ENCODE measurements around the gene SLC37A1.

Gene SLC37A1

GRCh38 chr21:42533306-42533962, 19.8 kb downstream of the SLC37A1 start:
- TF ChIP-seq POLR2AphosphoS5 (IDR thresholded peaks at IDR 0.05; ENCODE audit: low read depth, low read length), result no peak
- no peak for TF ChIP-seq REST (IDR thresholded peaks at IDR 0.05; ENCODE audit: insufficient read depth in 1 of 2, low read depth in 2 of 2, low read length in 2 of 2)
- TF ChIP-seq SIN3A (IDR thresholded peaks at IDR 0.05; ENCODE audit: borderline replicate concordance, insufficient read depth, low read length), result no peak
- no peak for TF ChIP-seq TAF1 (IDR thresholded peaks at IDR 0.05; ENCODE audit: borderline replicate concordance, insufficient read depth, low read length)
- no peak for TF ChIP-seq FOXP2 (optimal IDR thresholded peaks at IDR 0.05; ENCODE audit: borderline replicate concordance, extremely low read depth, extremely low read length, insufficient read depth)

- no peak for TF ChIP-seq SIN3A (IDR thresholded peaks at IDR 0.05; ENCODE audit: borderline replicate concordance, insufficient read depth, low read length)
- TF ChIP-seq FOXP2 (optimal IDR thresholded peaks at IDR 0.05; ENCODE audit: borderline replicate concordance, extremely low read depth, extremely low read length, insufficient read depth), result no peak
- TF ChIP-seq TAF1 (IDR thresholded peaks at IDR 0.05; ENCODE audit: borderline replicate concordance, insufficient read depth, low read length), result no peak
- no peak for TF ChIP-seq POLR2AphosphoS5 (IDR thresholded peaks at IDR 0.05; ENCODE audit: low read depth, low read length)
- TF ChIP-seq REST (IDR thresholded peaks at IDR 0.05; ENCODE audit: insufficient read depth in 1 of 2, low read depth in 2 of 2, low read length in 2 of 2), result no peak
Observed at GRCh38 chr21:42533963-42534355, 20.3 kb downstream of the SLC37A1 start.

- TF ChIP-seq SIN3A (IDR thresholded peaks at IDR 0.05; ENCODE audit: borderline replicate concordance, insufficient read depth, low read length) (no peak), TAF1 (IDR thresholded peaks at IDR 0.05; ENCODE audit: borderline replicate concordance, insufficient read depth, low read length) (no peak), FOXP2 (optimal IDR thresholded peaks at IDR 0.05; ENCODE audit: borderline replicate concordance, extremely low read depth, extremely low read length, insufficient read depth) (no peak), POLR2AphosphoS5 (IDR thresholded peaks at IDR 0.05; ENCODE audit: low read depth, low read length) (no peak), REST (IDR thresholded peaks at IDR 0.05; ENCODE audit: insufficient read depth in 1 of 2, low read depth in 2 of 2, low read length in 2 of 2) (no peak)
Observed at GRCh38 chr21:42534421-42535378, 21.0 kb downstream of the SLC37A1 start.

- no peak for TF ChIP-seq SIN3A (IDR thresholded peaks at IDR 0.05; ENCODE audit: borderline replicate concordance, insufficient read depth, low read length)
- TF ChIP-seq FOXP2 (optimal IDR thresholded peaks at IDR 0.05; ENCODE audit: borderline replicate concordance, extremely low read depth, extremely low read length, insufficient read depth), result no peak
- TF ChIP-seq TAF1 (IDR thresholded peaks at IDR 0.05; ENCODE audit: borderline replicate concordance, insufficient read depth, low read length), result no peak
- no peak for TF ChIP-seq REST (IDR thresholded peaks at IDR 0.05; ENCODE audit: insufficient read depth in 1 of 2, low read depth in 2 of 2, low read length in 2 of 2)
- TF ChIP-seq POLR2AphosphoS5 (IDR thresholded peaks at IDR 0.05; ENCODE audit: low read depth, low read length), result no peak
Observed at GRCh38 chr21:42535602-42536171, 22.0 kb downstream of the SLC37A1 start.
